H1 (cell line): ENCODE data around the gene ALK. TPM values are rescaled to one million over a fixed set of nuclear protein-coding genes. Genes with fewer than 3 reads are reported as not detected.

Experiments used
- CTCF ChIA-PET: fragments of 300-600 bp; sonication (Branson Sonifier 250); formaldehyde crosslinking; loops from one replicate; lab custom pipeline; 2021; ENCODE audit not compliant: partially characterized antibody; lab: Charles Lee
- POLR2A ChIA-PET: fragments of 300-600 bp; sonication (Branson Sonifier 250); formaldehyde crosslinking; loops from one replicate; lab custom pipeline; 2021; ENCODE audit warnings: inconsistent platforms; ENCODE audit not compliant: partially characterized antibody; lab: Charles Lee
- DNase-seq, 2 experiments: peaks; one replicate each; pipeline versions ENCODE4 v3.0.0 to v3.0.0-alpha.2; 2010 to 2022; ENCODE audit warnings: low spot score in 2 of 2, low read depth in 1 of 2, mixed read lengths in 1 of 2
- FAIRE-seq: peaks from 2 replicates; lab custom pipeline; 2011; peaks lifted over from hg19 to GRCh38; lab: Jason Lieb, UNC
- H2AFZ ChIP-seq: 2 replicates; pipeline ENCODE4 v1.8.1; 2012; ENCODE audit warnings: low read length, inconsistent platforms
- H2AK5ac ChIP-seq: 2 replicates; pipeline ENCODE4 v1.6.1; 2013; ENCODE audit warnings: low read depth, low read length
- H2BK120ac ChIP-seq: replicated peaks from 2 replicates; pipeline ENCODE3; 2013; ENCODE audit warnings: low read depth, low read length, inconsistent platforms
- H2BK12ac ChIP-seq: 2 replicates; pipeline ENCODE4 v1.6.1; 2013; ENCODE audit warnings: low read depth, low read length
- H2BK15ac ChIP-seq: 2 replicates; pipeline ENCODE4 v1.6.1; 2013; ENCODE audit warnings: low read length
- H2BK20ac ChIP-seq: 2 replicates; pipeline ENCODE4 v1.6.1; 2013; ENCODE audit warnings: low read length
- H2BK5ac ChIP-seq: 2 replicates; pipeline ENCODE4 v1.6.1; 2013; ENCODE audit warnings: low read depth, low read length
- H3K14ac ChIP-seq: 2 replicates; pipeline ENCODE4 v1.6.1; 2013; ENCODE audit warnings: inconsistent platforms; ENCODE audit not compliant: insufficient read length
- H3K18ac ChIP-seq: 2 replicates; pipeline ENCODE4 v1.6.1; 2013; ENCODE audit warnings: low read length; ENCODE audit errors: extremely low read depth
- H3K23ac ChIP-seq: 2 replicates; pipeline ENCODE4 v1.6.1; 2013; ENCODE audit warnings: inconsistent platforms; ENCODE audit not compliant: insufficient read length
- H3K23me2 ChIP-seq: 2 replicates; pipeline ENCODE4 v1.6.1; 2013; ENCODE audit warnings: low read depth, low read length
- H3K27ac ChIP-seq: 2 replicates; pipeline ENCODE4 v1.6.1; 2011; ENCODE audit warnings: low read depth, low read length, inconsistent platforms
- H3K27me3 ChIP-seq, 4 experiments: replicated peaks in 1 of 4; 1 replicate in 1 of 4; 2 replicates in 3 of 4; pipeline versions ENCODE4 v1.6.1 to v1.8.1; 2011 to 2013; ENCODE audit warnings: low read length in 3 of 4, mild to moderate bottlenecking in 3 of 4, inconsistent platforms in 2 of 4, mixed read lengths in 2 of 4, moderate library complexity in 1 of 4; ENCODE audit not compliant: control insufficient read depth in 3 of 4, insufficient read depth in 3 of 4; ENCODE audit errors: extremely low read depth in 1 of 4
- H3K36me3 ChIP-seq, 4 experiments: 2 replicates each; pipeline versions ENCODE4 v1.6.1 to v1.8.1; 2011 to 2013; ENCODE audit warnings: mild to moderate bottlenecking in 4 of 4, low read length in 3 of 4, moderate library complexity in 2 of 4, control low read depth in 1 of 4, inconsistent platforms in 1 of 4; ENCODE audit not compliant: insufficient read depth in 4 of 4, control insufficient read depth in 2 of 4
- H3K4ac ChIP-seq: replicated peaks from 2 replicates; pipeline ENCODE3; 2013; ENCODE audit warnings: low read length, low read depth, mixed read lengths, inconsistent platforms; ENCODE audit not compliant: insufficient read length
- H3K4me1 ChIP-seq, 4 experiments: replicated peaks in 1 of 4; 1 replicate in 1 of 4; 2 replicates in 3 of 4; pipeline versions ENCODE4 v1.6.1 to v1.8.1; 2011 to 2013; ENCODE audit warnings: low read length in 3 of 4, inconsistent platforms in 2 of 4, mixed read lengths in 1 of 4; ENCODE audit not compliant: insufficient read depth in 4 of 4, control insufficient read depth in 3 of 4
- H3K4me2 ChIP-seq, 2 experiments: 2 replicates each; pipeline versions ENCODE4 v1.6.1 to v1.8.1; 2011 to 2013; ENCODE audit warnings: low read depth in 2 of 2, low read length in 2 of 2, control low read depth in 1 of 2, inconsistent platforms in 1 of 2, mild to moderate bottlenecking in 1 of 2; ENCODE audit not compliant: insufficient read depth in 1 of 2
- H3K4me3 ChIP-seq, 4 experiments: fragments of 200-600, 300-600 bp in 1 of 4; sonication (generic), shearing (Covaris generic), sonication (Bioruptor Twin) in 1 of 4; 2 replicates each; pipeline versions ENCODE4 v1.5.1 to v1.8.1; 2011 to 2016; ENCODE audit warnings: low read length in 4 of 4, low read depth in 3 of 4, control low read depth in 2 of 4, inconsistent platforms in 2 of 4, mild to moderate bottlenecking in 2 of 4, mixed read lengths in 1 of 4, moderate library complexity in 1 of 4; ENCODE audit not compliant: insufficient read depth in 2 of 4; ENCODE audit errors: extremely low read depth in 1 of 4
- H3K56ac ChIP-seq: replicated peaks from 2 replicates; pipeline ENCODE3; 2013; ENCODE audit warnings: low read depth, mild to moderate bottlenecking, mixed read lengths, low read length, inconsistent platforms; ENCODE audit not compliant: insufficient read length
- H3K79me1 ChIP-seq: 2 replicates; pipeline ENCODE4 v1.6.1; 2013; ENCODE audit warnings: low read depth, low read length, control low read depth
- H3K79me2 ChIP-seq, 2 experiments: 2 replicates each; pipeline versions ENCODE4 v1.6.1 to v1.8.1; 2012 to 2013; ENCODE audit warnings: low read length in 2 of 2, mild to moderate bottlenecking in 2 of 2, inconsistent platforms in 1 of 2; ENCODE audit not compliant: insufficient read depth in 2 of 2, control insufficient read depth in 1 of 2
- H3K9ac ChIP-seq, 4 experiments: replicated peaks in 1 of 4; 1 replicate in 1 of 4; 2 replicates in 3 of 4; pipeline versions ENCODE4 v1.6.1 to v1.8.1; 2011 to 2013; ENCODE audit warnings: low read depth in 3 of 4, low read length in 3 of 4, control low read depth in 2 of 4, mild to moderate bottlenecking in 2 of 4, moderate library complexity in 2 of 4, inconsistent platforms in 1 of 4; ENCODE audit errors: extremely low read depth in 1 of 4
- H3K9me3 ChIP-seq, 2 experiments: 2 replicates each; pipeline versions ENCODE4 v1.6.1 to v1.8.1; 2012 to 2013; ENCODE audit warnings: mild to moderate bottlenecking in 2 of 2, moderate library complexity in 2 of 2, control low read depth in 1 of 2, inconsistent platforms in 1 of 2, low read depth in 1 of 2, low read length in 1 of 2, mixed read lengths in 1 of 2; ENCODE audit not compliant: insufficient read depth in 2 of 2
- H4K20me1 ChIP-seq, 2 experiments: replicated peaks in 1 of 2; 2 replicates each; pipeline versions ENCODE3 to v1.8.1; 2011 to 2013; ENCODE audit warnings: inconsistent platforms in 2 of 2, low read length in 2 of 2, mild to moderate bottlenecking in 1 of 2; ENCODE audit not compliant: insufficient read depth in 2 of 2, control insufficient read depth in 1 of 2
- H4K5ac ChIP-seq: 2 replicates; pipeline ENCODE4 v1.6.1; 2013; ENCODE audit warnings: low read length, low read depth, mixed read lengths, inconsistent platforms; ENCODE audit not compliant: insufficient read length
- H4K8ac ChIP-seq: 2 replicates; pipeline ENCODE4 v1.8.0; 2013; ENCODE audit warnings: mild to moderate bottlenecking, moderate library complexity, low read length, inconsistent platforms; ENCODE audit not compliant: insufficient read depth; ENCODE audit errors: extremely low read depth
- H4K91ac ChIP-seq: replicated peaks from 2 replicates; pipeline ENCODE3; 2013; ENCODE audit warnings: low read length, mixed read lengths, inconsistent platforms; ENCODE audit not compliant: insufficient read length
- ATF2 ChIP-seq: IDR thresholded peaks from 2 replicates; pipeline ENCODE4 v1.6.1; 2012; ENCODE audit warnings: low read length, inconsistent platforms
- CBX5 ChIP-seq: fragments of 300-800, 300-1000 bp; sonication (generic); IDR thresholded peaks from 2 replicates; pipeline ENCODE4 v1.7.1; 2016; ENCODE audit warnings: antibody characterized with exemption, low read length, low read depth
- CREB1 ChIP-seq: IDR thresholded peaks from 2 replicates; pipeline ENCODE4 v1.6.1; 2012; ENCODE audit warnings: inconsistent platforms
- CTBP2 ChIP-seq: IDR thresholded peaks from 2 replicates; pipeline ENCODE4 v1.7.0; 2011; ENCODE audit warnings: borderline replicate concordance, mild to moderate bottlenecking, moderate library complexity, mixed read lengths, low read length; ENCODE audit not compliant: insufficient read depth, insufficient read length
- EGR1 ChIP-seq: IDR thresholded peaks from 2 replicates; pipeline ENCODE4 v1.6.1; 2011; ENCODE audit warnings: low read depth, low read length, borderline replicate concordance
- JUND ChIP-seq: IDR thresholded peaks from 2 replicates; pipeline ENCODE4 v1.6.1; 2011; ENCODE audit warnings: mild to moderate bottlenecking, improper control_type of control experiment, low read length
- RAD21 ChIP-seq, 2 experiments: IDR thresholded peaks in 1 of 2; conservative IDR thresholded peaks in 1 of 2; 2 replicates each; pipeline ENCODE4 v1.6.1; 2011; ENCODE audit warnings: low read depth in 2 of 2, low read length in 2 of 2, improper control_type of control experiment in 1 of 2, inconsistent platforms in 1 of 2, mild to moderate bottlenecking in 1 of 2, moderate library complexity in 1 of 2
- RFX5 ChIP-seq: IDR thresholded peaks from 2 replicates; pipeline ENCODE4 v1.6.1; 2011; ENCODE audit warnings: low read depth, low read length, improper control_type of control experiment, borderline replicate concordance
- SIN3A ChIP-seq, 2 experiments: IDR thresholded peaks in 1 of 2; conservative IDR thresholded peaks in 1 of 2; 2 replicates each; pipeline ENCODE4 v1.6.1; 2011 to 2012; ENCODE audit warnings: low read length in 2 of 2, improper control_type of control experiment in 1 of 2, low read depth in 1 of 2, mild to moderate bottlenecking in 1 of 2
- SP1 ChIP-seq: IDR thresholded peaks from 2 replicates; pipeline ENCODE4 v1.6.1; 2011; ENCODE audit warnings: low read depth, low read length
- SP2 ChIP-seq: IDR thresholded peaks from 2 replicates; pipeline ENCODE4 v1.6.1; 2012; ENCODE audit warnings: mild to moderate bottlenecking, low read length, inconsistent platforms
- SUZ12 ChIP-seq: fragments of 200-600 bp; sonication (generic); IDR thresholded peaks from 2 replicates; pipeline ENCODE4 v1.6.1; 2012; ENCODE audit warnings: mild to moderate bottlenecking, inconsistent platforms, low read length, moderate library complexity, mixed read lengths
- YY1 ChIP-seq: IDR thresholded peaks from 2 replicates; pipeline ENCODE4 v1.6.1; 2011; ENCODE audit warnings: low read depth, mild to moderate bottlenecking, low read length
- WGBS, 2 experiments: shearing (Covaris generic) in 1 of 2; methylation state at CpG; one replicate each; pipeline versions ENCODE4 v1.1.6 to v1.1.7; 2013 to 2015; ENCODE audit warnings: low lambda C conversion rate in 2 of 2, mixed read lengths in 2 of 2, inconsistent platforms in 1 of 2, low coverage in 1 of 2, missing lambda C conversion rate in 1 of 2; ENCODE audit not compliant: insufficient replicate concordance in 2 of 2, insufficient coverage in 1 of 2, insufficient read length in 1 of 2; ENCODE audit errors: extremely low coverage in 1 of 2, missing lambda C conversion rate in 1 of 2; 5-methylcytosine and 5-hydroxymethylcytosine counted together
- polyA plus RNA-seq, 7 experiments: library from polyadenylated mRNA; depleted of rRNA in 3 of 7; stranded (reverse) in 5 of 7; unstranded in 2 of 7; fragments of >200 nt in 5 of 7; fragments of 200-250 nt in 2 of 7; gene quantifications; 1 replicate in 5 of 7; 2 replicates in 1 of 7; 4 replicates in 1 of 7; pipeline versions ENCODE4 v1.2.1 to v1.2.3, GENCODE V29; 2011 to 2013; ENCODE audit warnings: missing spikeins in 2 of 7, mixed read lengths in 2 of 7
- total RNA-seq: library from RNA; stranded (reverse); fragmentation: NEBNext Ultra II Directional; extraction: Animal tissue kit (Norgen Biotek cat#: 25700); gene quantifications from 2 replicates; pipeline ENCODE4 v1.2.1, GENCODE V29; 2021

ALK gene
- total and polyA plus RNA-seq, 2 of the 8 experiments (the other 6 are each of a cell fraction or from before 2014, with no cell fraction given), result 0.02 to 0.09 TPM

GRCh38 chr2:29334706-29335105, 586.7 kb downstream of the ALK start:
- Histone ChIP-seq H2AFZ (no peak overlapping the region), H3K4me3 (no peak overlapping the region), H3K79me2 (no peaks in the 10 kb centered on the region), H3K18ac (no peak overlapping the region), H2BK5ac (no peak overlapping the region), H3K4ac (no peak overlapping the region), H3K79me1 (no peaks in the 10 kb centered on the region), H3K4me2 (no peak overlapping the region), H4K20me1 (no peaks in the 10 kb centered on the region), H4K8ac (no peak overlapping the region), H3K36me3 (no peaks in the 10 kb centered on the region), H4K91ac (no peak overlapping the region), H3K14ac (no peak overlapping the region), H2AK5ac (no peak overlapping the region), H3K56ac (no peak overlapping the region), H3K23me2 (no peaks in the 10 kb centered on the region), H3K4me1 (no peaks in the 10 kb centered on the region; a peak in 1 of 7 replicates), H3K9ac (no peak overlapping the region), H3K9me3 (no peaks in the 10 kb centered on the region), H2BK15ac (no peak overlapping the region), H2BK12ac (no peak overlapping the region), H3K27ac (no peak overlapping the region), H4K5ac (no peak overlapping the region), H3K23ac (no peak overlapping the region), H3K27me3 (no peaks in the 10 kb centered on the region), H2BK20ac (no peak overlapping the region), H2BK120ac (no peak overlapping the region)
- FAIRE-seq (no peak), DNase-seq (no peak)
- 88% methylated on average over 10 of the region's 10 CpGs; no CpG with 5 or more reads in 1 of the 2 experiments for WGBS, 2 experiments
- POLR2A ChIA-PET, result no interaction called here
- CTCF ChIA-PET, result interaction anchor here (0.6 to 1.3 kb wide), 2 partner anchors 9 to 690 kb away, joined by 6 to 7 read pairs; no protein-coding TSS in a partner anchor
- TF ChIP-seq CBX5 (no peak), RAD21 (IDR thresholded peaks at IDR 0.05 in 1 of 2, conservative IDR thresholded peaks at IDR 0.05 in 1 of 2; ENCODE audit: low read depth in 2 of 2, low read length in 2 of 2) (no peak), YY1 (no peak), JUND (no peak), SIN3A (conservative IDR thresholded peaks at IDR 0.05 in 1 of 2, IDR thresholded peaks at IDR 0.05 in 1 of 2; ENCODE audit: low read depth in 1 of 2, low read length in 2 of 2) (no peak), RFX5 (no peak), SP1 (no peak), ATF2 (no peak), CREB1 (no peak), SUZ12 (no peak), SP2 (no peak), EGR1 (no peak), CTBP2 (no peak)
